GM23338 (cell line): ENCODE data around the gene MCAM. TPM values are rescaled to one million over a fixed set of nuclear protein-coding genes. Genes with fewer than 3 reads are reported as not detected.

Source experiments
- ATAC-seq: fragments of 200-7000 bp; cut with Tn5 transposase; 3 replicates; pipeline ENCODE4 v1.9.1; 2020
- DNase-seq: peaks from one replicate; pipeline ENCODE4 v3.0.0-alpha.2; 2015; ENCODE audit warnings: low spot score
- H2AFZ ChIP-seq: fragments of 200-600 bp; sonication (generic); 2 replicates; pipeline ENCODE4 v1.8.0; 2016; ENCODE audit warnings: antibody characterized with exemption, mild to moderate bottlenecking, moderate library complexity
- H3F3A ChIP-seq: fragments of 200-600 bp; sonication (generic); replicated peaks from 2 replicates; pipeline ENCODE4 v1.8.0; 2017; ENCODE audit warnings: antibody characterized with exemption, mixed run types, low read depth
- H3K27ac ChIP-seq: fragments of 200-600 bp; sonication (generic); 2 replicates; pipeline ENCODE4 v1.6.1; 2016; ENCODE audit warnings: low read depth
- H3K27me3 ChIP-seq: fragments of 200-600 bp; sonication (generic); 2 replicates; pipeline ENCODE4 v1.8.0; 2016; ENCODE audit warnings: mild to moderate bottlenecking, mixed run types, moderate library complexity; ENCODE audit not compliant: insufficient read depth
- H3K36me3 ChIP-seq: fragments of 200-600 bp; sonication (generic); 2 replicates; pipeline ENCODE4 v1.8.0; 2016; ENCODE audit warnings: mild to moderate bottlenecking; ENCODE audit not compliant: insufficient read depth
- H3K4me1 ChIP-seq: fragments of 200-600 bp; sonication (generic); 2 replicates; pipeline ENCODE4 v1.8.0; 2016; ENCODE audit warnings: mild to moderate bottlenecking, moderate library complexity; ENCODE audit not compliant: insufficient read depth
- H3K4me2 ChIP-seq: fragments of 200-600 bp; sonication (generic); 2 replicates; pipeline ENCODE4 v1.7.1; 2017; ENCODE audit warnings: mixed run types
- H3K4me3 ChIP-seq: fragments of 200-600 bp; sonication (generic); 2 replicates; pipeline ENCODE4 v1.6.1; 2016; ENCODE audit warnings: mixed run types
- H3K79me2 ChIP-seq: fragments of 200-600 bp; sonication (generic); replicated peaks from 2 replicates; pipeline ENCODE4 v1.8.0; 2017; ENCODE audit warnings: mild to moderate bottlenecking; ENCODE audit not compliant: insufficient read depth
- H3K9me2 ChIP-seq: fragments of 200-600 bp; sonication (generic); 2 replicates; pipeline ENCODE4 v1.8.0; 2017; ENCODE audit not compliant: insufficient read depth
- H4K20me1 ChIP-seq: fragments of 200-600 bp; sonication (generic); replicated peaks from 2 replicates; pipeline ENCODE4 v1.8.0; 2017; ENCODE audit warnings: mild to moderate bottlenecking; ENCODE audit not compliant: insufficient read depth
- H3K27ac Mint-ChIP-seq: 2 replicates; pipeline ENCODE4 v1.8.0; 2020; ENCODE audit warnings: inconsistent platforms, mild to moderate bottlenecking, moderate library complexity, mixed read lengths
- H3K27me3 Mint-ChIP-seq: 3 replicates; pipeline ENCODE4 v1.8.0; 2022; ENCODE audit warnings: low read depth, mild to moderate bottlenecking, moderate library complexity, mixed read lengths, inconsistent platforms; ENCODE audit not compliant: insufficient read depth, poor library complexity
- H3K36me3 Mint-ChIP-seq: 3 replicates; pipeline ENCODE4 v1.8.0; 2021; ENCODE audit warnings: low read depth, mild to moderate bottlenecking, inconsistent platforms, moderate library complexity, mixed read lengths
- H3K4me1 Mint-ChIP-seq: 3 replicates; pipeline ENCODE4 v1.8.0; 2020; ENCODE audit warnings: mild to moderate bottlenecking, inconsistent platforms, mixed read lengths
- H3K4me3 Mint-ChIP-seq: 3 replicates; pipeline ENCODE4 v1.8.0; 2021; ENCODE audit warnings: moderate library complexity, mild to moderate bottlenecking, inconsistent platforms, mixed read lengths
- H3K9me3 Mint-ChIP-seq: 3 replicates; pipeline ENCODE4 v1.8.0; 2020; ENCODE audit warnings: moderate library complexity, mild to moderate bottlenecking, inconsistent platforms, mixed read lengths
- CTCF ChIP-seq, 2 experiments: fragments of 200-600 bp in 1 of 2; sonication (generic) in 1 of 2; conservative IDR thresholded peaks; 2 replicates each; pipeline versions ENCODE4 v1.5.1 to v1.6.1; 2016 to 2017; ENCODE audit warnings: antibody characterized with exemption in 2 of 2, low read depth in 2 of 2, mild to moderate bottlenecking in 2 of 2, moderate library complexity in 1 of 2
- ETS1 ChIP-seq: IDR thresholded peaks from 2 replicates; pipeline ENCODE4 v1.6.1; 2016; ENCODE audit warnings: antibody characterized with exemption
- EZH2 ChIP-seq: fragments of 200-600 bp; sonication (generic); IDR thresholded peaks from one replicate; pipeline ENCODE4 v1.8.0; 2017; ENCODE audit warnings: antibody characterized with exemption, mild to moderate bottlenecking, low read depth; ENCODE audit not compliant: unreplicated experiment
- EZH2phosphoT487 ChIP-seq: fragments of 200-600 bp; sonication (generic); IDR thresholded peaks from one replicate; pipeline ENCODE4 v1.8.1; 2018; ENCODE audit warnings: antibody characterized with exemption; ENCODE audit not compliant: unreplicated experiment
- JUNB ChIP-seq: IDR thresholded peaks from one replicate; pipeline ENCODE4 v1.6.1; 2016; ENCODE audit warnings: antibody characterized with exemption; ENCODE audit not compliant: unreplicated experiment
- NANOG ChIP-seq: IDR thresholded peaks from 2 replicates; pipeline ENCODE4 v1.6.1; 2016; ENCODE audit warnings: antibody characterized with exemption, borderline replicate concordance
- POLR2AphosphoS5 ChIP-seq: IDR thresholded peaks from 2 replicates; pipeline ENCODE4 v1.6.1; 2016; ENCODE audit warnings: antibody characterized with exemption, low read depth
- polyA plus RNA-seq: library from polyadenylated mRNA; unstranded; fragments of >200 nt; fragmentation: Nextera tagmentation; extraction: Ambion mirVana; gene quantifications from 2 replicates; pipeline ENCODE4 v1.2.1, GENCODE V29; 2016
- total RNA-seq: library from RNA; depleted of rRNA; stranded (reverse); fragments of >200 nt; shearing (Covaris generic); gene quantifications from 2 replicates; pipeline ENCODE4 v1.2.3, GENCODE V29; 2014

Gene MCAM
- total and polyA plus RNA-seq, 2 experiments from 2014 or later, result 8.9 to 79.5 TPM

- no peak for DNase-seq
- ATAC-seq, result no peak
- no peaks in the 10 kb centered on the region; the same call in 2 of the 3 replicates for H3K36me3 Mint-ChIP-seq
- no peak overlapping the region for H3K4me3 Mint-ChIP-seq
- no peaks in the 10 kb centered on the region; the same call in 2 of the 3 replicates for H3K9me3 Mint-ChIP-seq
- H3K36me3 ChIP-seq, result no peaks in the 10 kb centered on the region
- H3K27ac Mint-ChIP-seq, result no peak overlapping the region
- no peaks in the 10 kb centered on the region for H3K79me2 ChIP-seq
- H3F3A ChIP-seq, result no peaks in the 10 kb centered on the region
- no peak overlapping the region for H3K4me3 ChIP-seq
- H2AFZ ChIP-seq, result no peak overlapping the region
- H3K27me3 Mint-ChIP-seq, result peaks cover 15% of the 10 kb centered on the region
- no peak overlapping the region for H3K27ac ChIP-seq
- TF ChIP-seq CTCF (conservative IDR thresholded peaks at IDR 0.05; ENCODE audit: low read depth in 2 of 2) (no peak), EZH2 (no peak), ETS1 (no peak), EZH2phosphoT487 (no peak), POLR2AphosphoS5 (no peak)
- H3K4me1 ChIP-seq, result peaks cover 10% of the 10 kb centered on the region; the same call in 1 of the 2 replicates
- H3K9me2 ChIP-seq, result no peaks in the 10 kb centered on the region
- peaks cover 18% of the 10 kb centered on the region for H3K27me3 ChIP-seq
- H3K4me2 ChIP-seq, result no peak overlapping the region
- H3K4me1 Mint-ChIP-seq, result peaks cover 18% of the 10 kb centered on the region
- H4K20me1 ChIP-seq, result no peaks in the 10 kb centered on the region
These were observed 34.3 kb upstream of the MCAM start for GRCh38 chr11:119351232-119351631.

- Histone ChIP-seq H3K36me3 (no peaks in the 10 kb centered on the region), H3K4me1 (peaks cover 2% of the 10 kb centered on the region; the same call in 1 of the 2 replicates), H3K27ac (no peak overlapping the region), H3K27me3 (peaks cover 9% of the 10 kb centered on the region; the same call in 1 of the 2 replicates), H3K4me2 (no peak overlapping the region), H3K4me3 (no peak overlapping the region), H3K9me2 (no peaks in the 10 kb centered on the region), H2AFZ (peak overlapping the region; percentile 78; the same call in 1 of the 2 replicates), H4K20me1 (no peaks in the 10 kb centered on the region), H3K79me2 (no peaks in the 10 kb centered on the region), H3F3A (no peaks in the 10 kb centered on the region)
- Mint-ChIP-seq H3K27me3 (peaks cover 11% of the 10 kb centered on the region), H3K27ac (no peak overlapping the region), H3K9me3 (no peaks in the 10 kb centered on the region), H3K4me3 (no peak overlapping the region), H3K4me1 (peaks cover 11% of the 10 kb centered on the region), H3K36me3 (no peaks in the 10 kb centered on the region; the same call in 2 of the 3 replicates)
- ATAC-seq (no peak), DNase-seq (no peak)
- no peak for TF ChIP-seq NANOG
- no peak for TF ChIP-seq EZH2
- no peak for TF ChIP-seq JUNB
These were observed 33.4 kb upstream of the MCAM start for GRCh38 chr11:119350302-119350701.
